ENCODE data around the gene RAP2A. TPM values are rescaled to one million over a fixed set of nuclear protein-coding genes. Genes with fewer than 3 reads are reported as not detected.

The RAP2A gene
- total RNA-seq, 4 donors from 2014 or later = 10.5 to 23.2 (median 20.7) TPM

- Histone ChIP-seq H3K4me1 (peaks cover 3 to 19% (median 6%) of the 10 kb centered on the region in 4 donors), H3K9me3 (no peaks in the 10 kb centered on the region), H3K36me3 (no peaks in the 10 kb centered on the region), H3K4me3 (no peak overlapping the region), H3K27me3 (no peaks in the 10 kb centered on the region), H3K27ac (no peak overlapping the region)
- intact Hi-C loops (cut with DNase I; ENCODE audit: low total_unique reads) = no loop called here
- in situ Hi-C loops (cut with MboI; ENCODE audit: low pct_ligation_motif_present in 1 of 4, low pct_unique_long_range_greater_than_20kb in 1 of 4, low sequenced_read_pairs in 3 of 4) = no loop called here
- DNase-seq = no peak
- TF ChIP-seq EP300 (IDR thresholded peaks at IDR 0.05; ENCODE audit: low read depth) (no peak), POLR2A (IDR thresholded peaks at IDR 0.05) (no peak), CTCF (IDR thresholded peaks at IDR 0.05) (no peak), POLR2AphosphoS5 (IDR thresholded peaks at IDR 0.05) (no peak)
Measured at GRCh38 chr13:97441368-97441767, 7.4 kb downstream of the RAP2A start.

DNA sequence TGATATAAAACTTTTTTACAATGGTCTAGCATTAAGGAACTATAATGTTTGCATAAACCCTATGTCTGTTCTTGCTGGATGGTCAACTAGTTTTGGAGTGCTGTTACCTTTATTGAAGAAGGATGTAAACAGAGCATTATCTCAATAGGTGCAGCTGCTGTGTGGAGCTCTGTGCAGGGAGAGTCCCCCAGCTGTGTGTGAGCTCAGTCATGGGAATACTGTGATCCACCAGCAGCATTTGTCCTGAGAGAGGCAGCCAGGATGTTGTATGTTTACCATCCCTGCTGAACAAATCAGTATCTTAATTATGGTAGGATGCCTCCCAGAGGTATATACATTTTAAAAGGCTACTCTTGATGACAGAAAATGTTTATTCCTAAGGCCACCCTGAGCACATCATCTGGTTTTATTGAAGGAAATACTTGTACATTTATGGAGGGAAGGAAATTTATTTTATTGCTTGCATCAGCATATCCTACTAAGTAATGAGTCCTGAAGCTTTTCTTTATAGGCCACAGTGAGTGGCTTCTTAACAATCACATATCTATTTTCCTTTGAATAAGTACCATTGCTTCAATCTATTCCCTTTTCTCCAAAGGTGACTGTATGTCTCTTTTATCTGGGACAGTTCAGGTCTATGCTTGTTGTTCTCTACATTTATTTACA, 11.7 kb downstream of the RAP2A start:
- Histone ChIP-seq H3K9me3 (no peaks in the 10 kb centered on the region), H3K27ac (no peak overlapping the region), H3K36me3 (no peaks in the 10 kb centered on the region), H3K4me1 (peaks cover 0 to 8% (median 1%) of the 10 kb centered on the region in 4 donors), H3K4me3 (no peak overlapping the region), H3K27me3 (no peaks in the 10 kb centered on the region)
- in situ Hi-C loops (cut with MboI; ENCODE audit: low pct_ligation_motif_present in 1 of 4, low pct_unique_long_range_greater_than_20kb in 1 of 4, low sequenced_read_pairs in 3 of 4) (no loop called here), intact Hi-C loops (cut with DNase I; ENCODE audit: low total_unique reads) (no loop called here)
- TF ChIP-seq POLR2A (IDR thresholded peaks at IDR 0.05) (no peak), EP300 (IDR thresholded peaks at IDR 0.05; ENCODE audit: low read depth) (no peak), CTCF (IDR thresholded peaks at IDR 0.05) (no peak), POLR2AphosphoS5 (IDR thresholded peaks at IDR 0.05) (no peak)
- no peak for DNase-seq

DNA sequence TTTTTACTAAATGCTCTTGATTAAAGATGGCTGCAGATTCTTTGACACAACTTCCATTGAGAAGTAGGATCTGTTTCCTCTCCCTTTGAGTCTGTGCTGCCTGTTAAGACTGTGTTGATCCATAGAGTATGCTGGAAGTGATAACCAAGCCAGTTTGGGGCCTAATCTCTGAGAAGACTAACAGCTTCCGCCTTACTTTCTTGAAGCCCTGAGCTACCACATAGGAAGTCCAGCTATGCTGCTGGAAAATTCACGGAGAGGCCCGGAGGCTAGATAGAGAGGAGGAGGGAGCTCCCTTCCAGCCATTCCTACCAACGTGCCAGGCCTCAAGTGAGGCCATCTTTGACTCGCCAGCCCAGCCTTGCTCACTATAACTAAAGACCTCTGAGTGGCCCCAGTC, 12.5 kb downstream of the RAP2A start:
- Histone ChIP-seq H3K27me3 (no peaks in the 10 kb centered on the region), H3K4me1 (peaks cover 0 to 3% (median under 1%) of the 10 kb centered on the region in 4 donors), H3K36me3 (no peaks in the 10 kb centered on the region), H3K4me3 (no peak overlapping the region), H3K9me3 (no peaks in the 10 kb centered on the region), H3K27ac (no peak overlapping the region)
- no peak for TF ChIP-seq POLR2AphosphoS5 (IDR thresholded peaks at IDR 0.05)
- no peak for TF ChIP-seq EP300 (IDR thresholded peaks at IDR 0.05; ENCODE audit: low read depth)
- TF ChIP-seq POLR2A (IDR thresholded peaks at IDR 0.05) = no peak
- TF ChIP-seq CTCF (IDR thresholded peaks at IDR 0.05) = no peak
- DNase-seq = no peak
- 86 to 95% methylated on average over 2 to 5 of the region's 5 CpGs for WGBS, 2 donors (ENCODE audit: low coverage in 1 of 2)
- in situ Hi-C loops (cut with MboI; ENCODE audit: low pct_ligation_motif_present in 1 of 4, low pct_unique_long_range_greater_than_20kb in 1 of 4, low sequenced_read_pairs in 3 of 4) = no loop called here
- intact Hi-C loops (cut with DNase I; ENCODE audit: low total_unique reads) = no loop called here

DNA sequence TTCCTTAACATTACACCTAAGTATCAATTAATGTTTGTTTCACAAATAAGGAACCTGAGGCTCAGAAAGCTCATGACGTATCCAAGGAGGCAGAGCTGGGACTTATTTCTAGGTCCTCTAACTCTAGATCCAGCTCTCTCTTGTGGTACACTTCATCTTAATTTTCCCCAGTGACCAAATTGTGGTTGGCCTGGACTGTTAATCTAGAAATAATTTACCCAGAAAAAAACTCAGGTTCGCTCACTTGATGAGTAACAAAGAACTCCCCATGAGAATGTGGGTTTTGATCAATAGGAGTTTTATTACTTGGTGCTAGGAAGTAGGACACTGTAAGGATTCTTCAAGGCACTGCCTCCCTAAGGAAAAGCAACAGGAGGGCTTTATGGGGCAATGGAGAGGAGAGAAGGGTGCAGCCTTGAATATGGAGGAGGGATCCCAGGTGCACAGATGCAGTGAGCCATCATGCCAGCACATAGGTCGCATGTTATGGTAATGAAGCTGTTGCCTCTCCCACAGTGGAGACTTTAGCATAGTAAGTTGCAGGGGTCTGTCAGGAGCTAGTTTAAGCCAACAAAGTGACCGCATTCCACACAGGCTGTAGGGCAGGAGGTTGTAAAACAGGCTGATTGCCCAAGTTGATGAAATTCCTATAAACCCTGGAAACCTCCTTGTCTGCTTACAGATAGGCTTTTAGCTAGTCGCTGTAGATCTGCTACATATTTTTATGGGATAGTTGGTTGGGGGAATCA, 14.7 kb downstream of the RAP2A start:
- 86 to 94% methylated on average over 3 to 5 of the region's 5 CpGs for WGBS, 2 donors (ENCODE audit: low coverage in 1 of 2)
- no peaks in the 10 kb centered on the region for H3K9me3 ChIP-seq

More for the DNA sequence above, 14.7 kb downstream of the RAP2A start:
- intact Hi-C loops (cut with DNase I; ENCODE audit: low total_unique reads) (no loop called here), in situ Hi-C loops (cut with MboI; ENCODE audit: low pct_ligation_motif_present in 1 of 4, low pct_unique_long_range_greater_than_20kb in 1 of 4, low sequenced_read_pairs in 3 of 4) (no loop called here)
- Histone ChIP-seq H3K4me3 (no peak overlapping the region), H3K27me3 (no peaks in the 10 kb centered on the region), H3K36me3 (no peaks in the 10 kb centered on the region), H3K4me1 (peaks cover 0 to 3% (median 0%) of the 10 kb centered on the region in 4 donors), H3K27ac (no peak overlapping the region)
- no peak for TF ChIP-seq POLR2AphosphoS5 (IDR thresholded peaks at IDR 0.05)
- no peak for TF ChIP-seq EP300 (IDR thresholded peaks at IDR 0.05; ENCODE audit: low read depth)
- no peak for TF ChIP-seq CTCF (IDR thresholded peaks at IDR 0.05)
- no peak for TF ChIP-seq POLR2A (IDR thresholded peaks at IDR 0.05)
- DNase-seq = no peak
